Keratinocyte (primary cell): ENCODE results near the gene DRICH1.
"Not testable (repeated sequence)": the region's sequence is repeated elsewhere in the genome, so short reads cannot be mapped to it uniquely, and the experiment has no call there.

ENCODE experiments used
- CTCF ChIP-seq, 3 experiments: IDR thresholded peaks in 1 of 3; conservative IDR thresholded peaks in 1 of 3; optimal IDR thresholded peaks in 1 of 3; 2 replicates in 2 of 3; 3 replicates in 1 of 3; pipeline versions ENCODE3 to v1.5.1; 2011; ENCODE audit warnings: low read length in 3 of 3, mild to moderate bottlenecking in 3 of 3, moderate library complexity in 2 of 3, control low read depth in 1 of 3, inconsistent platforms in 1 of 3; ENCODE audit not compliant: insufficient read depth in 2 of 3; ENCODE audit errors: extremely low read depth in 1 of 3
- EZH2 ChIP-seq: IDR thresholded peaks from one replicate; pipeline ENCODE4 v1.6.1; 2012; ENCODE audit warnings: inconsistent platforms, mild to moderate bottlenecking, low read length, moderate library complexity

- TF ChIP-seq CTCF (optimal IDR thresholded peaks at IDR 0.05 in 1 of 3, IDR thresholded peaks at IDR 0.05 in 1 of 3, conservative IDR thresholded peaks at IDR 0.05 in 1 of 3; ENCODE audit: extremely low read depth in 1 of 3, insufficient read depth in 2 of 3, low read length in 3 of 3); EZH2: not testable (repeated sequence)
These were observed 28.3 kb upstream of the DRICH1 start for GRCh38 chr22:23660381-23660780.
